Measurements from ENCODE around the gene TP53I11. TPM values are rescaled to one million over a fixed set of nuclear protein-coding genes. Genes with fewer than 3 reads are reported as not detected.
A peak's percentile ranks its signal among the peaks of the same experiment; 100 is the strongest.

Gene TP53I11
- total RNA-seq, 8 experiments from 2014 or later: 2.3 to 51.2 (median 25.2) TPM

- 20 to 100% (median 83%) methylated on average over 1 to 10 of the region's 12 CpGs; no CpG with 5 or more reads in 1 of the 10 experiments for WGBS, 10 experiments
- no peak overlapping the region for H3K4me3 ChIP-seq
- in situ Hi-C loops (cut with MboI; ENCODE audit: low pct_unique_long_range_greater_than_20kb in 2 of 9, low sequenced_read_pairs in 9 of 9, unreplicated experiment in 9 of 9): loop anchor here in 8 of 9 experiments (25.0 kb wide), 3 partner anchors 346 to 396 kb away; partner anchors contain the start of gene SYT13 (in 4 of the 8)
- no peak overlapping the region for H3K27ac ChIP-seq
- H3K4me1 ChIP-seq (replicated peaks in 1 of 2): peaks cover 47 to 64% of the 10 kb centered on the region in 2 donors
- no peak for ATAC-seq (replicated peaks in 6 of 8)
Observed at GRCh38 chr11:44941259-44942021, 9.2 kb downstream of the TP53I11 start.

GRCh38 chr11:44940835-44941234 lies 9.8 kb downstream of the TP53I11 start:
- in situ Hi-C loops (cut with MboI; ENCODE audit: low pct_unique_long_range_greater_than_20kb in 2 of 9, low sequenced_read_pairs in 9 of 9, unreplicated experiment in 9 of 9): loop anchor here in 8 of 9 experiments (25.0 kb wide), 3 partner anchors 346 to 396 kb away; partner anchors contain the start of gene SYT13 (in 4 of the 8)
- no peak overlapping the region for H3K27ac ChIP-seq
- 84 to 96% (median 91%) methylated on average over 2 to 5 of the region's 9 CpGs; no CpG with 5 or more reads in 4 of the 10 experiments for WGBS, 10 experiments
- ATAC-seq (replicated peaks in 6 of 8): no peak
- H3K4me1 ChIP-seq (replicated peaks in 1 of 2): peaks cover 41 to 57% of the 10 kb centered on the region in 2 donors
- no peak overlapping the region for H3K4me3 ChIP-seq

GRCh38 chr11:44940404-44940803 lies 10.3 kb downstream of the TP53I11 start:
- H3K4me3 ChIP-seq: no peak overlapping the region
- H3K4me1 ChIP-seq (replicated peaks in 1 of 2): peaks cover 36 to 53% of the 10 kb centered on the region in 2 donors
- 85 to 96% (median 90%) methylated on average over 2 to 6 of the region's 7 CpGs; no CpG with 5 or more reads in 7 of the 10 experiments for WGBS, 10 experiments
- peak in 3 of 8 experiments; percentile 6 to 24 (median 20) for ATAC-seq (replicated peaks in 6 of 8)
- H3K27ac ChIP-seq: peak overlapping the region in 1 of 2 donors; percentile 35
- in situ Hi-C loops (cut with MboI; ENCODE audit: low pct_unique_long_range_greater_than_20kb in 2 of 9, low sequenced_read_pairs in 9 of 9, unreplicated experiment in 9 of 9): loop anchor here in 8 of 9 experiments (25.0 kb wide), 3 partner anchors 347 to 397 kb away; partner anchors contain the start of gene SYT13 (in 4 of the 8)

- no peak overlapping the region for H3K4me3 ChIP-seq
- peak in 7 of 8 experiments; percentile 4 to 56 (median 48) for ATAC-seq (replicated peaks in 6 of 8)
- in situ Hi-C loops (cut with MboI; ENCODE audit: low pct_unique_long_range_greater_than_20kb in 2 of 9, low sequenced_read_pairs in 9 of 9, unreplicated experiment in 9 of 9): loop anchor here (5.0 to 25.0 kb wide), 7 partner anchors 162 to 397 kb away; partner anchors contain the start of gene SYT13 (in 4 of the 9)
- peak overlapping the region in 1 of 2 donors; percentile 35 for H3K27ac ChIP-seq
- WGBS, 10 experiments: 32 to 100% (median 63%) methylated on average over 1 to 6 of the region's 22 CpGs; no CpG with 5 or more reads in 3 of the 10 experiments
- H3K4me1 ChIP-seq (replicated peaks in 1 of 2): peaks cover 31 to 47% of the 10 kb centered on the region in 2 donors
Observed at GRCh38 chr11:44939673-44940395, 10.8 kb downstream of the TP53I11 start.

- 83 to 100% (median 86%) methylated on average over 1 to 12 of the region's 19 CpGs; no CpG with 5 or more reads in 5 of the 10 experiments for WGBS, 10 experiments
- Histone ChIP-seq H3K4me3 (no peak overlapping the region), H3K27ac (no peak overlapping the region), H3K4me1 (replicated peaks in 1 of 2) (peaks cover 18 to 31% of the 10 kb centered on the region in 2 donors)
- in situ Hi-C loops (cut with MboI; ENCODE audit: low pct_unique_long_range_greater_than_20kb in 2 of 9, low sequenced_read_pairs in 9 of 9, unreplicated experiment in 9 of 9): loop anchor here (5.0 to 25.0 kb wide), 7 partner anchors 164 to 399 kb away; partner anchors contain the start of gene SYT13 (in 4 of the 9)
- no peak for ATAC-seq (replicated peaks in 6 of 8)
Observed at GRCh38 chr11:44938066-44938691, 12.5 kb downstream of the TP53I11 start.

- Histone ChIP-seq H3K4me1 (replicated peaks in 1 of 2) (peaks cover 18 to 23% of the 10 kb centered on the region in 2 donors), H3K4me3 (no peak overlapping the region), H3K27ac (no peak overlapping the region)
- in situ Hi-C loops (cut with MboI; ENCODE audit: low pct_unique_long_range_greater_than_20kb in 2 of 9, low sequenced_read_pairs in 9 of 9, unreplicated experiment in 9 of 9): loop anchor here (5.0 to 25.0 kb wide), 7 partner anchors 165 to 400 kb away; partner anchors contain the start of gene SYT13 (in 4 of the 9)
- WGBS, 10 experiments: 20% methylated on average over 1 of the region's 12 CpGs; no CpG with 5 or more reads in 9 of the 10 experiments
- peak in 4 of 8 experiments; percentile 3 to 12 (median 10) for ATAC-seq (replicated peaks in 6 of 8)
Observed at GRCh38 chr11:44936951-44937543, 13.6 kb downstream of the TP53I11 start.

GRCh38 chr11:44936525-44936924 lies 14.2 kb downstream of the TP53I11 start:
- in situ Hi-C loops (cut with MboI; ENCODE audit: low pct_unique_long_range_greater_than_20kb in 2 of 9, low sequenced_read_pairs in 9 of 9, unreplicated experiment in 9 of 9): loop anchor here (5.0 to 25.0 kb wide), 7 partner anchors 166 to 401 kb away; partner anchors contain the start of gene SYT13 (in 4 of the 9)

GRCh38 chr11:44934735-44935250 lies 15.9 kb downstream of the TP53I11 start:
- no peak overlapping the region for H3K27ac ChIP-seq
- in situ Hi-C loops (cut with MboI; ENCODE audit: low pct_unique_long_range_greater_than_20kb in 2 of 9, low sequenced_read_pairs in 9 of 9, unreplicated experiment in 9 of 9): loop anchor here (5.0 to 25.0 kb wide), 7 partner anchors 168 to 403 kb away; partner anchors contain the start of gene SYT13 (in 4 of the 9)
- ATAC-seq (replicated peaks in 6 of 8): peak in 1 of 8 experiments; percentile 0
- H3K4me3 ChIP-seq: no peak overlapping the region
- peaks cover 7 to 13% of the 10 kb centered on the region in 2 donors for H3K4me1 ChIP-seq (replicated peaks in 1 of 2)
- 89% methylated on average over 7 of the region's 13 CpGs; no CpG with 5 or more reads in 9 of the 10 experiments for WGBS, 10 experiments

More at GRCh38 chr11:44936525-44936924, 14.2 kb downstream of the TP53I11 start:
- Histone ChIP-seq H3K4me1 (replicated peaks in 1 of 2) (peaks cover 18 to 25% of the 10 kb centered on the region in 2 donors), H3K27ac (no peak overlapping the region), H3K4me3 (no peak overlapping the region)
- peak; percentile 27 to 81 (median 70) for ATAC-seq (replicated peaks in 6 of 8)
- WGBS, 10 experiments: 15 to 20% methylated on average over 1 to 3 of the region's 20 CpGs; no CpG with 5 or more reads in 8 of the 10 experiments

GRCh38 chr11:44934110-44934509 lies 16.6 kb downstream of the TP53I11 start:
- Histone ChIP-seq H3K4me1 (replicated peaks in 1 of 2) (peaks cover 3 to 7% of the 10 kb centered on the region in 2 donors), H3K27ac (no peak overlapping the region), H3K4me3 (no peak overlapping the region)
- in situ Hi-C loops (cut with MboI; ENCODE audit: low pct_unique_long_range_greater_than_20kb in 2 of 9, low sequenced_read_pairs in 9 of 9, unreplicated experiment in 9 of 9): loop anchor here (10.0 to 25.0 kb wide), 5 partner anchors 171 to 403 kb away; partner anchors contain the start of gene SYT13 (in 4 of the 9)
- peak in 3 of 8 experiments; percentile 1 to 5 (median 3) for ATAC-seq (replicated peaks in 6 of 8)
- WGBS, 10 experiments: 60% methylated on average over 2 of the region's 2 CpGs; no CpG with 5 or more reads in 8 of the 10 experiments

- Histone ChIP-seq H3K4me1 (replicated peaks in 1 of 2) (peaks cover 0 to 6% of the 10 kb centered on the region in 2 donors), H3K27ac (no peak overlapping the region), H3K4me3 (no peak overlapping the region)
- WGBS, 10 experiments: no CpG with 5 or more reads among the region's 3 CpGs
- in situ Hi-C loops (cut with MboI; ENCODE audit: low pct_unique_long_range_greater_than_20kb in 2 of 9, low sequenced_read_pairs in 9 of 9, unreplicated experiment in 9 of 9): loop anchor here (10.0 to 25.0 kb wide), 5 partner anchors 173 to 406 kb away; partner anchors contain the start of gene SYT13 (in 4 of the 9)
- no peak for ATAC-seq (replicated peaks in 6 of 8)
Observed at GRCh38 chr11:44931466-44931865, 19.2 kb downstream of the TP53I11 start.

GRCh38 chr11:44930588-44931302 lies 19.9 kb downstream of the TP53I11 start:
- in situ Hi-C loops (cut with MboI; ENCODE audit: low pct_unique_long_range_greater_than_20kb in 2 of 9, low sequenced_read_pairs in 9 of 9, unreplicated experiment in 9 of 9): loop anchor here (10.0 to 25.0 kb wide), 5 partner anchors 174 to 407 kb away; partner anchors contain the start of gene SYT13 (in 4 of the 9)
- Histone ChIP-seq H3K4me3 (no peak overlapping the region), H3K4me1 (replicated peaks in 1 of 2) (peaks cover 0 to 6% of the 10 kb centered on the region in 2 donors), H3K27ac (no peak overlapping the region)
- ATAC-seq (replicated peaks in 6 of 8): no peak
- 40 to 100% (median 87%) methylated on average over 2 to 7 of the region's 13 CpGs; no CpG with 5 or more reads in 3 of the 10 experiments for WGBS, 10 experiments

Data from motor neuron (in vitro differentiated cells).